ACC112 (cell line): ENCODE data around the gene TMEM132E.

Source experiments
- H2AFZ ChIP-seq: fragments of 200-600 bp; sonication (generic); one replicate; pipeline ENCODE4 v1.6.0; 2017; ENCODE audit warnings: antibody characterized with exemption, low read length; ENCODE audit not compliant: unreplicated experiment
- H3K27ac ChIP-seq: fragments of 200-600 bp; sonication (generic); 2 replicates; pipeline ENCODE4 v1.5.1; 2014; ENCODE audit warnings: low read depth, mild to moderate bottlenecking, antibody characterized with exemption, low read length, moderate library complexity
- H3K27me3 ChIP-seq: fragments of 200-600 bp; sonication (generic); 2 replicates; pipeline ENCODE4 v1.6.1; 2014; ENCODE audit warnings: mild to moderate bottlenecking, antibody characterized with exemption, low read length, moderate library complexity, mixed read lengths; ENCODE audit not compliant: insufficient read depth
- H3K36me3 ChIP-seq: fragments of 200-600 bp; sonication (generic); 2 replicates; pipeline ENCODE4 v1.6.1; 2016; ENCODE audit warnings: mild to moderate bottlenecking, antibody characterized with exemption, low read length, moderate library complexity, mixed read lengths; ENCODE audit not compliant: insufficient read depth
- H3K4me1 ChIP-seq: fragments of 200-600 bp; sonication (generic); one replicate; pipeline ENCODE4 v1.6.1; 2016; ENCODE audit warnings: low read length, mixed read lengths; ENCODE audit not compliant: insufficient read depth, unreplicated experiment, control insufficient read depth
- H3K4me3 ChIP-seq: fragments of 200-600 bp; sonication (generic); 2 replicates; pipeline ENCODE4 v1.5.1; 2014; ENCODE audit warnings: mild to moderate bottlenecking, low read depth, low read length
- H3K79me2 ChIP-seq: fragments of 200-600 bp; sonication (generic); one replicate; pipeline ENCODE4 v1.6.0; 2016; ENCODE audit warnings: low read length; ENCODE audit not compliant: control insufficient read depth, unreplicated experiment, insufficient read depth

TMEM132E gene

GRCh38 chr17:34667656-34668055 is 88.3 kb downstream of the TMEM132E start:
- Histone ChIP-seq H3K27me3 (peaks cover 35% of the 10 kb centered on the region), H3K79me2 (no peaks in the 10 kb centered on the region), H3K4me1 (no peaks in the 10 kb centered on the region), H3K27ac (no peak overlapping the region), H2AFZ (no peak overlapping the region), H3K4me3 (no peak overlapping the region), H3K36me3 (no peaks in the 10 kb centered on the region)

GRCh38 chr17:34668206-34668605 is 88.8 kb downstream of the TMEM132E start:
- Histone ChIP-seq H3K4me1 (no peaks in the 10 kb centered on the region), H3K27ac (no peak overlapping the region), H3K4me3 (no peak overlapping the region), H3K36me3 (no peaks in the 10 kb centered on the region), H3K79me2 (no peaks in the 10 kb centered on the region), H3K27me3 (peaks cover 35% of the 10 kb centered on the region), H2AFZ (no peak overlapping the region)

GRCh38 chr17:34669511-34669910 is 90.1 kb downstream of the TMEM132E start:
- Histone ChIP-seq H2AFZ (no peak overlapping the region), H3K4me3 (no peak overlapping the region), H3K27ac (no peak overlapping the region), H3K79me2 (no peaks in the 10 kb centered on the region), H3K27me3 (peaks cover 29% of the 10 kb centered on the region), H3K4me1 (no peaks in the 10 kb centered on the region), H3K36me3 (no peaks in the 10 kb centered on the region)

- Histone ChIP-seq H3K27ac (no peak overlapping the region), H2AFZ (no peak overlapping the region), H3K4me1 (no peaks in the 10 kb centered on the region), H3K4me3 (no peak overlapping the region), H3K79me2 (no peaks in the 10 kb centered on the region), H3K27me3 (peaks cover 19% of the 10 kb centered on the region), H3K36me3 (no peaks in the 10 kb centered on the region)
Observed at GRCh38 chr17:34670618-34671017, 91.2 kb downstream of the TMEM132E start.

GRCh38 chr17:34671191-34671590 is 91.8 kb downstream of the TMEM132E start:
- no peak overlapping the region for H2AFZ ChIP-seq
- H3K27me3 ChIP-seq, result peaks cover 14% of the 10 kb centered on the region; the same call in 1 of the 2 replicates
- H3K79me2 ChIP-seq, result no peaks in the 10 kb centered on the region
- H3K27ac ChIP-seq, result no peak overlapping the region
- no peaks in the 10 kb centered on the region for H3K36me3 ChIP-seq
- H3K4me1 ChIP-seq, result no peaks in the 10 kb centered on the region
- H3K4me3 ChIP-seq, result no peak overlapping the region

GRCh38 chr17:34672176-34672785 is 92.9 kb downstream of the TMEM132E start:
- Histone ChIP-seq H3K79me2 (no peaks in the 10 kb centered on the region), H3K36me3 (no peaks in the 10 kb centered on the region), H3K27me3 (peaks cover 9% of the 10 kb centered on the region; the same call in 1 of the 2 replicates), H3K27ac (no peak overlapping the region), H2AFZ (no peak overlapping the region), H3K4me3 (no peak overlapping the region), H3K4me1 (no peaks in the 10 kb centered on the region)

GRCh38 chr17:34673516-34673915 is 94.1 kb downstream of the TMEM132E start:
- Histone ChIP-seq H3K27ac (no peak overlapping the region), H3K4me1 (no peaks in the 10 kb centered on the region), H2AFZ (no peak overlapping the region), H3K27me3 (0 out of 2 replicates have a peak, but pooled peaks cover 7% of the 10 kb centered on the region), H3K36me3 (no peaks in the 10 kb centered on the region), H3K79me2 (no peaks in the 10 kb centered on the region), H3K4me3 (no peak overlapping the region)

- Histone ChIP-seq H3K79me2 (no peaks in the 10 kb centered on the region), H3K4me1 (no peaks in the 10 kb centered on the region), H2AFZ (no peak overlapping the region), H3K4me3 (no peak overlapping the region), H3K36me3 (no peaks in the 10 kb centered on the region), H3K27me3 (0 out of 2 replicates have a peak, but pooled peaks cover 4% of the 10 kb centered on the region), H3K27ac (no peak overlapping the region)
Observed at GRCh38 chr17:34673995-34674890, 94.9 kb downstream of the TMEM132E start.

GRCh38 chr17:34675143-34675542 is 95.8 kb downstream of the TMEM132E start:
- Histone ChIP-seq H3K27ac (no peak overlapping the region), H3K79me2 (no peaks in the 10 kb centered on the region), H3K4me1 (no peaks in the 10 kb centered on the region), H2AFZ (no peak overlapping the region), H3K36me3 (no peaks in the 10 kb centered on the region), H3K4me3 (no peak overlapping the region), H3K27me3 (no peaks in the 10 kb centered on the region)

- no peak overlapping the region for H3K4me3 ChIP-seq
Observed at GRCh38 chr17:34675605-34676004, 96.2 kb downstream of the TMEM132E start.

GRCh38 chr17:34680151-34680550 is 100.8 kb downstream of the TMEM132E start:
- H3K79me2 ChIP-seq, result no peaks in the 10 kb centered on the region
- no peaks in the 10 kb centered on the region for H3K4me1 ChIP-seq

More at GRCh38 chr17:34675605-34676004, 96.2 kb downstream of the TMEM132E start:
- H3K36me3 ChIP-seq, result no peaks in the 10 kb centered on the region
- H3K79me2 ChIP-seq, result no peaks in the 10 kb centered on the region
- no peak overlapping the region for H3K27ac ChIP-seq
- H2AFZ ChIP-seq, result no peak overlapping the region
- H3K4me1 ChIP-seq, result no peaks in the 10 kb centered on the region
- no peaks in the 10 kb centered on the region for H3K27me3 ChIP-seq

More at GRCh38 chr17:34680151-34680550, 100.8 kb downstream of the TMEM132E start:
- Histone ChIP-seq H3K4me3 (no peak overlapping the region), H3K27ac (no peak overlapping the region), H3K27me3 (no peaks in the 10 kb centered on the region), H2AFZ (no peak overlapping the region), H3K36me3 (no peaks in the 10 kb centered on the region)
